ENCODE data around the gene GALNT2.

The GALNT2 gene

DNA sequence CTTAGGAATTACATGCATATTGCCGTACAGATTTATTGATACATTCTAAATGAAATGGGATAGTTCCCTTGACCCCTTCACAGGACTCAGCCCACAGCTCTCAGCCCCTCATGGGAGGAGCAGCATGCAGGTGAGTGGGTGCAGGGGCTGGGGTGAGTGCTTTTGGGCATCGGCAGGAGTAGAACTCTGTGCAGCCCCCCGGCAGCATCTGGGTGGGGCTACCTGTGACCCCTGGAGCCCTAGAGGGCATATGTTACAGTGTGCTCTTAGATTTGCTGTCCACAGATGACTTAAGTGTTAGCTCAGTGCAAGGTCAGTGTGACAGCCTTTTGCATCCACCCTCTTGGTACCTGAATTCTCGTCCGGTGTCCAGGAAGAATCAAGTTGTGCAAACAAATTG, 120.3 kb downstream of the GALNT2 start:
- no peak for DNase-seq (ENCODE audit: low read depth)

DNA sequence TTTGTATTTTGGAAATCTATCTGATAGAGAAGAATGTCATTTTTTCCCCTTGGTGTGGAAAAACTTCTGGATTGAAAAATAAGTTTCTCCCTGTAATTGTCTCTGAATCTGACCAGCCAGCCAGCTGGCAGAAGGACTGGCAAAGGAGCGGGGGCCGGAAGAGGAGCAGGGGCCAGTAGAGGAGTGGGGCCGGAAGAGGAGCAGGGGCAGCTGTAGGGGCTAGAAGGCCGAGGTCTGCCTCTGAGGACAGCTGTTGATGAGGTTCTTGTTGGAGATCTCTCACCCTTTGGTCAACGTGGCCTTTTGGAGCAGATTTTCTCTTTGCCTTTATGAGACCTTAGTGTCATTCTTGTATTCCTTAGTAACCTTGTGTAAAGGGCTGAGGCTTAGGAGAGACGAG, 121.8 kb downstream of the GALNT2 start:
- DNase-seq (ENCODE audit: low read depth): no peak

DNA sequence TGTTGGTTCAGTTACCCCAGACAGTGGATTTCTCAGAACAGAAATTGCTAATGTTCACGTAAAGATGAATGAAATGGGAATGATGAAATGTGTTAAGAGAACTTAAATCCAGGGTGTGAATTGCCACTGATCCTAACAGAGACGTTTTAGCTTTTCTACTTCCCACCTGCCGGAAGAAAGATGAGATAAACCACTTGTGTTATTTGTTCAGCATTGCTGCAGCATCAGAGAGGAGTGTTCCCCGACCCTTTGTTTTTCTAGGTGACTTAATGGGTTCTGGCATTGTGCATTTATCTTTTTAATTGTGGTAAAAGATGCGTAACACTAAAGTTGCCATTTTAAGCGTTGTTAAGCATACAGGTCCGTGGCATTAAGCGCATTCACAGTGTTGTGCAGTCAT, 122.3 kb downstream of the GALNT2 start:
- no peak for DNase-seq (ENCODE audit: low read depth)

DNA sequence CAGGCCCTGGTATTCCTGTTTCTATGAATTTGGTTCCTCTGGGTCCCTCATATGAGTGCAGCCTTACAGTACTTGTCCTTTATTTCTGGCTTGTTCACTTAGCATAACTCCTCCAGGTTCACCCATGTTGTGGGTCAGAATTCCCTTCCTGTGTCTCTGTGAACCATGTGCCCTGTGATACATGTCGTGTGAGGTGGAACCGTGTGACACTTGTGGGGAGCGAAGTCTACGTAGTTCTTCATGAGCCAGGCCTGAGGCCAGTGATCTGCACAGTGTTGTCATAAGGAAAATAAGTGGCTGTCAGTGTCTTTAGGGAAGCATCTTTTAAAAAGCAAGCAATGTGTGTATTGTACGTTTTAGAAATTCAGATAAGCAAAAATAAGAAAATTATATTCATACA, 122.8 kb downstream of the GALNT2 start:
- DNase-seq (ENCODE audit: low read depth): no peak

DNA sequence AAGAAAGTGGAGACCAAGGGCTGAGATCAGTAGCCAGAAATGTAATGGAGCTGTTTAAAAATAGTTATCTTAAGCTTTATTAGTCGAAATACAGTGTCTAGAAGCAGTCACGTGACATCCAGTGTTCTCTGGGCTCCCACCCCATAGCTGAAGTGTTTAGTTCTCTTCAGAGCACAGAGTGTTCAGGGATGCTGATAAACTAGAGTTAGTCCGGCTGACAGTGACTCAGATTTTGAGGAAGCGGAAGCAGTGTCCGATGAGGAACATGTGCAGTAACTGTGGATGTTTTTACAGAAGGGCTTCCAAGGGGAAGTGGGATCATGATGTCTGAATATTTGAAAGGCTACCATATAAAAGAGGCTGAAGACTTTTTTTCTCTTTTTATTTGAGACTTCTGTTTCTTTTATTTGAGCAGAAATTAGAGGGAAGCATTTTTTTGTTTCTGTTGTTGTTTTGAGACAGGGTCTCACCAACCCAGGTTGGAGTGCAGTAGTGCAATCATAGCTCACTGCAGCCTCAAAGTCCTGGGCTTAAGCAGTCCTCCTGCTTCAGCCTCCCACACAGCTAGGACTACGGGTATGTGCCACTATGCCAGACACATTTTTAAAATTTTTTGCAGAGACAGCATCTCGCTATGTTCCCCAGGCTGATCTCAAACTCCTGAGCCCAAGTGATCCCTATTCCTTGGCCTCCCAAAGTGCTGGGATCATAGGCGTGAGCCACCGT, 124.2 kb downstream of the GALNT2 start:
- no peak for DNase-seq (ENCODE audit: low read depth)

DNA sequence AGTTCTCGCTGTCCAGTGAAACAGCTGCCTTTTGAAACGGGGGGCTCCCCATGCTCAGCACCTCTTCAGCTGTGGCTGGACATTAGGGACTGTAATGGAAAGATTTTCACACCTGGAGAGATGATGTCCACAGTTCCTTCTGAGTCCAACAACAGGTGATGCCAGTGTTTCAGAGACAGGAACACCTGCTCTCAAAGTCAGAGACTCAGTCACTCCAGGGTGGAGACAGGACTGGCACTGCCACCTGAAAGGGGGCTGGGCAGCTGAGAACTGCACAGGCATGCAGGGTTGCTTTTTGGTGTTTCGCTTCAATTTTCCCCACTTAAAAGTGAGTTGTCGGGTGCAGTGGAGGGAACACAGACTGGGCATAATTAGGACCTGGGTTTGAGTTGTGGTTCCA, 124.8 kb downstream of the GALNT2 start:
- no peak for DNase-seq (ENCODE audit: low read depth)

DNA sequence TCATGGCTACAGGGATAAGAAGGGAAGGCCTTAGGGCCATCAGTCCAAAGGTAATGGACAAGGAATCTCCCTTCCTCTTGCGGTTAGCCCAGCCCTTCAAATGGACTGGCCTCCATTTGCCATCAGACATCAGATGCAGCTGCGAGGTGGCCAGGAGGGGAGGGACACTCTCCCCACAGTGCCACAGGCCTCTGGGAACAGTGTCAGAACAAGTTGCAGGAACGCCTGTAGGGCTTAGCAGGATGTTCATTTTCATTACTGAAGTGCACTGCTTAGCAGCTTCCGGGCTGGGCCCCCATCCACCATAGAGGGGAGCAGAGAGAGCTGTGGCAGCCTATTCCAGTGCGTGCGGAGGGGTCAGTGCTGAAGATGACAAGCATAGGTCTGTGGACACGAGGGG, 127.5 kb downstream of the GALNT2 start:
- no peak for DNase-seq (ENCODE audit: low read depth)

DNA sequence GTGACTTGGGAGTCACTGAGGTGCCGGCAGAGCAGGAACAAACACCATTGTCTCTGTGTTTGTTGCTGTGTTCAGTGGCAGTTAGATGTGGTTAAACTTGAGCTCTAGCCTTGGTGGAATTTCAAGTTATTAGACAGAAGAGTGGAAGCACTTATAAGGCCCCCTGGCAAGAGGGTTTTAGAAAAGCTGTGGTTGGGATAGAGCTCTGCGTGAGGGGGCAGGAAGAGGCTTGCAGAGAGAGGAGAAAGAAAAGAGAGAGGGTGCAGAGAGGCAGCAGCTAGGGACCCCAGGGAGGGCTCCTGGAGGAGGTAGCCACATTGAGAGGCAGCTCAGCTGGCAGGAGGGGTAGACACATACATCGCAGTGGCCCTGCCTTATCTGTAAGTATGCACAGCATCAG, 128.2 kb downstream of the GALNT2 start:
- DNase-seq (ENCODE audit: low read depth): no peak

DNA sequence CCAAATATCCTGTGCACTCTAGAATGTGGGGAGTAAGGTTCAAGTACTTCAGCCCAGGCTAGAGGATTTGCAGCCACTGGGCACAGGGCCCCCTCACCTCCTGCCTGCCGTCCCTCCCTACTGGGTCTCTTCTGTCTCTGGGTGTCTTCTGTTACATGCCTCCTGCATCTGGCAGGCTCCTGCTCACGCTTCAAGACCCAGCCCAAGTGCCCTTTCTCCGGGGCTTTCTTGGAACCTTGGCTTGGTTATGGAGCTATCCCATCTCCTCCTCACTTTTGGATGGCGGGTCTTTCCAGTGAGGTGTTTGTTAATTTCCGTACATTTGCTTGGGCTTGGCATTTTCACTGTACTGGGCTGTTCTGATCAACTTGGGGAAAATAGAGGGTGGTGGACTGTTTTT, 129.0 kb downstream of the GALNT2 start:
- DNase-seq (ENCODE audit: low read depth): no peak

DNA sequence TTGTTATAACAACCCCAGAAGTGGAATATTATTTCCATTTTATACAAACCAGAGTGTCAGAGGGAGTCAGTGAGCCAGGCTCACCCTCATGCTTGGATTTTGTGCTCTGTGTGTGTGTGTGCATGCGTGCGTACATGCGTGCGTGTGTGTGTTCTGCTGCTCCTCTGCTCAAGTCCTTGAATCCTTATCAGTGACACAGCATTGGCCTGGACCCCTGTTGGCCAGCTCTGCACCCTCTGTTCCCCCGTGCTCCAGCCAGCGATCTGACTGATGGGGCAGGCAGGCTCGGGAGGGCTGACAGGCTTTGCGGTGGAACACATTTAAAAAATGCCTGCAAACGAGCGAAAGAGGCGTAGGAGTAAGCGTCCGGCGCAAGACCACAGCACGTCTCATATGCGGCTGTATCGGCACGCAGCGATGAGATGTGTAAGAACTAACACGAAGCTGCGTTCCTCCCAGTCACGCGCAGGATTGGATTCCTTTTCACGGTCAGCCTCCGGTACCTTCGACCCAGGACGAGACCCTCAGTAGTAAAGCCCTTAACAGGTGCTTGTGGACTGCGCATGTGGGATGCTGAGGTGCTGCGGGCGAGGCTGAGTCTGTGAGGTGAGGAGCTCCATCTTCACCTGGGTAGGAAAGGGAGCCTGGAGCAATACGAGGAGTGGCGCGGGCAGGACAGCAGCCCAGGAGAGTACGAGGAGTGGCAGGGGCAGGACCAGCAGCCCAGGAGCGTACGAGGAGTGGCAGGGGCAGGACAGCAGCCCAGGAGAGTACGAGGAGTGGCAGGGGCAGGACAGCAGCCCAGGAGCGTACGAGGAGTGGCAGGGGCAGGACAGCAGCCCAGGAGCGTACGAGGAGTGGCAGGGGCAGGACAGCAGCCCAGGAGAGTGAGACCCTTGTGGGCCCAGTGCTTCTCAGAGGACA, 130.9 kb downstream of the GALNT2 start:
- no peak for DNase-seq (ENCODE audit: low read depth)

DNA sequence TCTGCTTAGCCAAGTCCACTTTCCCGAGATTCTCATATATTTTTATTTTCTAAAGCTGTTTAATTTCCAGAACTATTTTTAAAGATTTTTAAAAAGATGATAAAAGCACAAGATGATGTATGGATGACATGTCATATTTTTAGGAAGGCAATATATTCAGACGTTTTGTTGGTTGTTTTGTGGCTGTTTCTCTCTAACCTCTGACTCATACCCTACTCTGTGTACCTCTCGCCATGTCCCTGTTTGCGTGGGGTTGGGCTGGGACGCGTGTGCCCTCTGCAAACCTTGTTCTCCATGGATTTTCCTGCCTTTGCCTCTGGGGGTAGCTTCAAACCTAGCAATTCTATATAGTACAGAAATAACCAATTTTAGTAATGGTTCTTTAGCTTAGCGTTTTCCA, 132.0 kb downstream of the GALNT2 start:
- DNase-seq (ENCODE audit: low read depth): no peak

DNA sequence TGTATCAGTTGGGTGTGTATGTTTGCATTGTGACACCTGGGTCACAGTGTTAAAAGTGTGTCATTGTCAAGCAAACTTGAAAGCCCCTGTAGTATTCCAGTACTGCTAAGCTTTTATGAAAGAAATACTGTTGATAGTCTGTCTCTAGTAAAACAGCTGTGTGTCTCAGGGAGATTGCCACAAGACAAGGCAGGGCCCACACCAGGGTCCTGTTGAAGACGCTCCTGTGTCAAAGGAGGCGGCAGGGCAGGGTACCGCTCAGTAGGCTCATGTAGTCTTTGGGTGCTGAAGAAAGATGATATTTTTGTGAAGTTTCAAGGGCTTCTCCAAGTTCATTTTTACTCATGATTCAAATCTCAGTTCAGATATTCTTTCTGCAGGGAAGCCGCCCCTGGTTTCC, 132.5 kb downstream of the GALNT2 start:
- no peak for DNase-seq (ENCODE audit: low read depth)

DNA sequence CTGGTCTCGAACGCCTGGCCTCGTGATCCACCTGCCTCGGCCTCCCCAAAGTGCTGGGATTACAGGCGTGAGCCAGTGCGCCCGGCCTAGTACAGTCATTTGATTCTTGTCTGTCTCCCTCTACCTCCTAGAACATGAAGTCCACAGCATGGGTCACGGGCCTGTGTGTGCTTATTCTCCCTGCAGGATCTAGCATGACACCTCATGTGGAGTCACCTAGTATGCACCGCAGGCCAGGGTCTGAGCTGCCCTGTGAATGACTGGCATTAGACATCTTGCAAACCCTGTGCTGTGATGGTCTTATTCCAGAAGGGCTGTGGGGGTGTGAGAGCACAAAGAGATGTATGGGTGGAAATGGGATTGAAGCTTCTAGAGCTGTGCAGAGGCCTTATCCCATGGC, 133.2 kb downstream of the GALNT2 start:
- no peak for DNase-seq (ENCODE audit: low read depth)

DNA sequence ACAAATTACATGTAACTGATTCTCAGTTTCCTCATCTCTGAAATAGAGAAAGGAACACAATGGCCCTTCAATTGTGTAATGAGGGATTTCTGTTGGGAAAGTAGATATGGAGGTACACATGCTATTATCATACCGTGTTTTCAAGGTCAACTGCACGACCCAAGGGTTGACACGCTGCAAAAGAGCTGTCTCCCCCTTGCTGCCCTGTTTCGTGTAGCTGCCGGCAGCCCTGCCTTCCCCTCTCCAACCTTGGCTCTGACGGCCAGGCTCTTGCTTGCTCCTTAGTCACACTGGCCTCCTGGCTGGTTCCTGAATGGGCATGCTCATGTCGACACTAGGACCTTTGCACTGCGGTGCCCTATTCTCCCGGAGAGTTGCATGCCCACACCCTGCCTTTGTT, 134.4 kb downstream of the GALNT2 start:
- DNase-seq (ENCODE audit: low read depth): no peak

DNA sequence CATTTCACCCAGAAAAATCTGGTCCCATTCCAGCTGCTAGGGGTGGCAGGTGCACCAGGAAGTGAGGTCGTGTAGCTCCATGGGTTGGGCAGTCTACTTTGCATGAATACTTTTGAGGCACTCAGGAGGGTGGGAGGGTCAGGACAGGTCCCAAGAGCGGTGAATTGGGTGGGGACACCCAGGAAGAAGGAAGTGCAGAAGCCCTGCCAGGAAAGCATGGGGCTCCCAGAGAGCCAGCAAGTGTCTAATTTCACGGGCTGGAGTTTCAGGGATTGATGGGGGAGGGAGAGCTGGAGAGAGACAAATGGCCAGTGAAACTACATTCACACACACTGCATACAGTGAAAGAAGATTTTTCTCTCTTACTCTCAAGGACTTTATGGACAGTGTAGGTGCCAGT, 137.8 kb downstream of the GALNT2 start:
- DNase-seq (ENCODE audit: low read depth): no peak

DNA sequence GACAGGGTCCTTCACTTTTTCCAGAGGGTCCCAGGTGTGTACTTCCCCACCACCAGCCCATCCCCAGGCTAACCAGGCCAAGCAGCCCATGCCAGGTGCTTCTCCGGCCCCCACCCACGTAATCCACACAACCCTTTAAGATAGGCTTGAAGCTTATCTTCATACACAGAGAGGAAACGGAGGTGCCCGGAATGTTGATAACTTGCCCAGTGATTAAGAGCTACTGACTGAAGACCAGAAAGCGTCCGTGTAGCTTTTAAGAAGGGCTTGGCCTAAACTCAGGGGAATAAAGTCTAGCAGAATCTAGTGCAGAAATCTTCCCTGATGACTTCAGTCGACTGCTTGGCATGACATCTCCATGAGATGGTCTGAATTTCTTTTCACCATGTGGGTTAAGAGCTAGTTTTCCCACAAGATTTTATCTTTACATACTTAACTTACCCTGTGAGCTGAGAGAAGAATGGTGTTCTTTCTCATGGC, 138.7 kb downstream of the GALNT2 start:
- DNase-seq (ENCODE audit: low read depth): no peak

DNA sequence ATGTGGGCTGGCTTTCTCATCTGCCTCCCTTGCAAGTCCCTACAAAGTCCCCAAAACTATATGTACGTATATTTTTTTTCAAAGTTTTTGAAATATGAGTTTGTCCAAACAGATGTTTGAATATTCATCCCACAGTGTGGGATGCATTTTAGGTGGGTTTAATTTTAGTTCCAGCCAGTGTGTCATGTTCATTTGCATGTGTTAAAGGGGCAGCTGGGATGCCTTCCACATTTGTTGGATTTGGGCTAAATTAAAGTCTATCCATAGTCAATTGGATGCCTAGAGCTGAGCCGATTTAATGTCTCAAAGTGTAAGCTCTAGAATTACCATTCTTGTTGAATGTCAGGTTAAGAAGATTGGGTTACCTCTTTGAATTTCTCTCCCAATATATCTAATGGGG, 139.2 kb downstream of the GALNT2 start:
- DNase-seq (ENCODE audit: low read depth): no peak

DNA sequence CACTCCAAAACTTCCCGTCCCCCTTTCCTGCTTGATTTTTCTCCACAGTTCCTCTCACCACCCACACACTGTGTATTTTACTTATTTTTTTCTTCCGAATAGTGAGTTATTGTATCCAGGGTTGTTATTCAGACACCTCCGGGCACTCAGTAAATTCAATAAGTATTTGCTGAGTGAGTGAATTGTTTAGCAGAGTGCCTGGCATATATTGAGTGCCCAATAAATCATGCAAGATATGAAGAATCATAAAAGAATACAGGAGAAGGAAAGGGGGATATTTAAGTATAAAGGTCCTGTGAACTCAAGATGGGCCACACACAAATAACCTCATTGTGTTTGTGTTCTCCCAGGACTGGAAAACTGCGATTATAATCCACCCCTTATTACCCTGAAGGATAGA, 139.9 kb downstream of the GALNT2 start:
- DNase-seq (ENCODE audit: low read depth): no peak

DNA sequence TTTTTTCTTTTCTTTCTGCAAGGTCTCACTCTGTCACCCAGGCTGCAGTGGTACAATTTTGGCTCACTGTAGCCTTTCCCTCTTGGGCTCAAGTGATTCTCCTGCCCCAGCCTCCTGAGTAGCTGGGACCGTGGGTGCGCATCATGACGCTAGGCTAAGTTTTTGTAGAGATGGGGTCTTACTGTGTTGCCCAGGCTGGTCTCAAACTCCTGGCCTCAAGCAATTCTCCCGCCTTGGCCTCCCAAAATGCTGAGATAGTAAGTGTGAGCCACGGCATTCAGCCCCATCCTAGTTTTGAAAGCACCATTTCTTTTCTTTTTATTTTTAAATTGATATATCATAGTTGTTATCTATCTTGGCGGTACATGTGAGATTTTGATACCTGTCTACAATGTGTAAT, 140.6 kb downstream of the GALNT2 start:
- DNase-seq (ENCODE audit: low read depth): no peak

DNA sequence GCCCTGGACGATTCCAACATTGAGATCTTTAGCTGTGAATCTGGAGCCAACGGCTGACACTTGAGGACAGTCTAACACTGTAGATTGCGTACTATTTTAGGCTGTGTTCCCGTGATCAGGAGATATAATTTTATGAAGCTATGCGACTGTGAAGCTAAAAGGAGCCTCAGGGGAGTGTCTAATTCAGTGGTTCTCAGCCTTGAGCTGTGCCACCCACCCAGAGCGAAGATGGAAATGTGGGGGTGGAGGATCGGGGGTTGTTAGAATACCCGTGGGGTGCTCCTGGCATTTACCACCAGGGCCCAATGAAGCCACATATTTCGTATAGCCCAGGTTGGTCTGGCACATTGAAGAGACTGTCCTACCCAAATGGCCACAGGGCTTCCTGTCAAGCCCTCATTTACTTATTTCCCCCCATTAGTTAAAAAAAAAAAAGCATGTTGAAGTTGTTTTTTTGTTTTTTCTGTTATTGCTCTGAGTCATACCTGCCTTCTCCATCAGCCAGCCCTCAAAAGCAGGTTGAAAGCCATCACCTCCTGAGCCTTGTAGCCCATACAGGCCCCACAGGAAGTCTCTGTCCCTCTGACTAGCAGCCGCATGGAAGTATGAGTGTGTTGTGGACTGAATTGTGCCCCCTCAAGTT, 141.7 kb downstream of the GALNT2 start:
- DNase-seq (ENCODE audit: low read depth): peak; percentile 42

DNA sequence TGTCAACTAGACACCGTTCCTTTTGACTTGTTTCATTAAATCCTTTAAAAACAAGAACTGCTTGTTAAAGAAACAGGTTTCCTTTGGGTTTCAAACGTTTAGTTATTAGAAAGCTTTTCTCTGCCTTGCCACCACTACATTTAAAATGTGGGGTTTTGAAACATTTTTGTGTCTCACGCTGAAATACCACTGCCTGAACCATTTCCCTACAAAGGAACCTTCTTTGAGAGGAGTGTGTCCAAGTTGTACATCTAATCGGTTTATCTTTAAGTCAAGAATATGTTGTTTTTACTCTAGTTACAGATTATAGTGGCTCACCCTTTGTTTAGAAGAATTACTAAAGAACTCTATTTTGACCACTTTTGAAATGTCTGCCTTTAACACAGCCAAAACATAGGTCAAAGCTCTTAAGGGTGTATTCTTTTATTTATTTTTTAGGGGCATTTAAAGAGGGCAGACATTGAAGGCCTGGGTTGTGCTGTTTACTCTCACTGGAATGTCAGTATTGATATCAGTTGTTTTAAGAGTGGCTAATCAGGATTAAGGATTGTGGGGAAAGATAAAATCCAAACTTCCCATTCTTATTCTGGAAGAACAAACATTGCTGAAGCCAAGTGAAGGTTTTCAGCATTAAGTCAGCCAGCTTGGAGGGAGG, 143.4 kb downstream of the GALNT2 start:
- DNase-seq (ENCODE audit: low read depth): no peak

DNA sequence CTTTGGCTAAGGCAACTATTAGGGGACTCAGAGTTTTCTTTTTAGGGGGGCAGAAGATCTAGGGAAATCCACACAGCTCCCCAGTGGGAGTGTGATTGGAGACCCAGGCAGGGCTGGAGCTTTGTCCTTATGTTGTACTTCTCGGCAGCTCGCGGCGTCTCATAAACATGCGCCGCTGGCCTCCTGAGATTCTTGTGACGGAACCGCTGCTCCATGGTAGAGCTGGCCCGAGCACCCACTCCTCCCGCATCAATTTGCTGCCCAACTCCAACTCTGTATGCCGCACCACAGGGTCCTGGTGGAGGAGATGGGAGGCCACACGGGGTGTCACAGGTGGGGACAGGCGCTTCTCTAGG, 143.9 kb downstream of the GALNT2 start:
- DNase-seq (ENCODE audit: low read depth): no peak
